Endothelial cell (in vitro differentiated cells): ENCODE results near the gene LYZL4. TPM values are rescaled to one million over a fixed set of nuclear protein-coding genes. Genes with fewer than 3 reads are reported as not detected.

Experiments
- DNase-seq: peaks from one replicate; pipeline ENCODE4 v3.0.0; 2021; ENCODE audit warnings: low spot score
- H3K27ac Mint-ChIP-seq: one replicate; pipeline ENCODE4 v1.8.0; 2021; ENCODE audit warnings: mixed read lengths, inconsistent platforms; ENCODE audit not compliant: unreplicated experiment
- H3K27me3 Mint-ChIP-seq: one replicate; pipeline ENCODE4 v1.8.0; 2021; ENCODE audit warnings: mild to moderate bottlenecking, moderate library complexity, mixed read lengths, inconsistent platforms; ENCODE audit not compliant: unreplicated experiment
- H3K36me3 Mint-ChIP-seq: one replicate; pipeline ENCODE4 v1.8.0; 2021; ENCODE audit warnings: mild to moderate bottlenecking, low read depth, mixed read lengths, inconsistent platforms; ENCODE audit not compliant: unreplicated experiment
- H3K4me1 Mint-ChIP-seq: one replicate; pipeline ENCODE4 v1.8.0; 2021; ENCODE audit warnings: mild to moderate bottlenecking, mixed read lengths, inconsistent platforms; ENCODE audit not compliant: unreplicated experiment
- H3K4me3 Mint-ChIP-seq: one replicate; pipeline ENCODE4 v1.8.0; 2021; ENCODE audit warnings: mild to moderate bottlenecking, mixed read lengths, inconsistent platforms; ENCODE audit not compliant: unreplicated experiment
- H3K9me3 Mint-ChIP-seq: one replicate; pipeline ENCODE4 v1.8.0; 2021; ENCODE audit warnings: mixed read lengths, inconsistent platforms; ENCODE audit not compliant: unreplicated experiment
- total RNA-seq: library from RNA; stranded (reverse); fragmentation: NEBNext Ultra II Directional; extraction: Animal tissue kit (Norgen Biotek cat#: 25700); gene quantifications from one replicate; pipeline ENCODE4 v1.2.1, GENCODE V29; 2021; ENCODE audit not compliant: unreplicated experiment
- TF ChIP-seq, protein P1 (sequence below): fragments of 200-600 bp; sonication (generic); IDR thresholded peaks from one replicate; pipeline ENCODE4 v1.5.0; 2021; ENCODE audit warnings: antibody characterized with exemption; ENCODE audit not compliant: unreplicated experiment

LYZL4 gene
- total RNA-seq, 1 donor from 2014 or later: not detected

DNA sequence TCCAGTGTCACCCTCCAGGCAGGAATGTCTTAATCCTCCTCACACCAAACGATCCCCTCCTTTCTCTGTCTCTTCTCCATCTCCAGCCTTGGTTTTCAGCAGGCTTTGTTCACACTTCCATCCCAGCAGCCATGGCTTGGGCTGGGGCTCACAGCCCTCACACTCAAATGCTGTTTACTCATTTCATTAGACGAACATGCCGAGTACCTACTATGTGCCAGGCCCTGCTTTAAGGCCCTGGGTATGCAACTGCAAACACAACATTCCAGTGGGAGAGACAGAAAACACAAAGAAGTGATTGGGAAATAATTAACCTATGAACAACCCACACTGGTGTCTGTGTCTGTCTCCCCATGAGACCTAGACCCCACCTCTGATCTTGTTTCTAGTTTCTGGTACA lies 43.9 kb downstream of the LYZL4 start:
- Mint-ChIP-seq H3K36me3 (no peaks in the 10 kb centered on the region), H3K4me3 (no peak overlapping the region), H3K9me3 (no peaks in the 10 kb centered on the region), H3K4me1 (peaks cover 2% of the 10 kb centered on the region), H3K27ac (no peak overlapping the region), H3K27me3 (peaks cover 4% of the 10 kb centered on the region)
- DNase-seq: no peak
- TF ChIP-seq, protein P1, sequence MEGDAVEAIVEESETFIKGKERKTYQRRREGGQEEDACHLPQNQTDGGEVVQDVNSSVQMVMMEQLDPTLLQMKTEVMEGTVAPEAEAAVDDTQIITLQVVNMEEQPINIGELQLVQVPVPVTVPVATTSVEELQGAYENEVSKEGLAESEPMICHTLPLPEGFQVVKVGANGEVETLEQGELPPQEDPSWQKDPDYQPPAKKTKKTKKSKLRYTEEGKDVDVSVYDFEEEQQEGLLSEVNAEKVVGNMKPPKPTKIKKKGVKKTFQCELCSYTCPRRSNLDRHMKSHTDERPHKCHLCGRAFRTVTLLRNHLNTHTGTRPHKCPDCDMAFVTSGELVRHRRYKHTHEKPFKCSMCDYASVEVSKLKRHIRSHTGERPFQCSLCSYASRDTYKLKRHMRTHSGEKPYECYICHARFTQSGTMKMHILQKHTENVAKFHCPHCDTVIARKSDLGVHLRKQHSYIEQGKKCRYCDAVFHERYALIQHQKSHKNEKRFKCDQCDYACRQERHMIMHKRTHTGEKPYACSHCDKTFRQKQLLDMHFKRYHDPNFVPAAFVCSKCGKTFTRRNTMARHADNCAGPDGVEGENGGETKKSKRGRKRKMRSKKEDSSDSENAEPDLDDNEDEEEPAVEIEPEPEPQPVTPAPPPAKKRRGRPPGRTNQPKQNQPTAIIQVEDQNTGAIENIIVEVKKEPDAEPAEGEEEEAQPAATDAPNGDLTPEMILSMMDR: no peak

DNA sequence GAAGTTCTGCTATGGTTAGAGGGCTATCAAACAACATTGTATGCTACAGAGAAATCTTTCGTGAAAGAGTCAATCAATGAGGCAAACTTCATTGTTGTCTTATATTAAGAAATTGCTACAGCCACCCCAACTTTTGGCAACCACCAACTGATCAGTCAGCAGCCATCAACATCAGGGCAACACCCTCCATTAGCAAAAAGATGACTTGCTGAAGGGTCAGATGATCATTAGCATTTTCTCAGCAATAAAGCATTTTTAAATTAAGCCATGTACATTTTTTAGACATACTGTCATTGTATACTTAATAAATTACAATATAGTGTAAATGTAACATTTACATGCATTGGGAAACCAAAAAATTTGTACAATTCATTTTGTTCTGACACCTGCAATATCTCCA lies 53.1 kb downstream of the LYZL4 start:
- H3K36me3 Mint-ChIP-seq: no peaks in the 10 kb centered on the region
- peaks cover 2% of the 10 kb centered on the region for H3K27me3 Mint-ChIP-seq
- no peak for DNase-seq
- TF ChIP-seq, protein P1: no peak
- no peak overlapping the region for H3K27ac Mint-ChIP-seq
- H3K4me1 Mint-ChIP-seq: peaks cover 4% of the 10 kb centered on the region
- no peaks in the 10 kb centered on the region for H3K9me3 Mint-ChIP-seq
- H3K4me3 Mint-ChIP-seq: no peak overlapping the region

DNA sequence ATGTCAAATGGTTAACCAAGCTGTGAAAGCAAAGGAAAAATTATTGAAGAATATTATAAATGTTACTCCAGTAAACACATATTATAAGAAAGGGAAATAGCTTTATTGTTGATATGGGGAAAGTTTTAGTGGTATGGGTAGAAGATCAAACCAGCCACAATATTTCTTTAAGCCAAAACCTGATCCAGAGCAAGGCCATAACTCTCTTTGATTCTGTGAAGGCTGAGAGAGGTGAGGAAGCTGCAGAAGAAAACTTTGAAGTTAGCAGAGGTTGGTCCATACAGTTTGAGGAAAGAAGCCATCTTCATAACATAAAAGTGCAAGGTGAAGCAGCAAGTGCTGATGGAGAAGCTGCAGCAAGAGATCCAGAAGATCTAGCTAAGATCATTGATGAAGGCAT lies 54.8 kb downstream of the LYZL4 start:
- TF ChIP-seq, protein P1: no peak
- H3K36me3 Mint-ChIP-seq: no peaks in the 10 kb centered on the region
- H3K4me3 Mint-ChIP-seq: no peak overlapping the region
- no peak overlapping the region for H3K27ac Mint-ChIP-seq
- H3K9me3 Mint-ChIP-seq: no peaks in the 10 kb centered on the region
- DNase-seq: no peak
- peaks cover 2% of the 10 kb centered on the region for H3K27me3 Mint-ChIP-seq
- H3K4me1 Mint-ChIP-seq: peaks cover 4% of the 10 kb centered on the region

DNA sequence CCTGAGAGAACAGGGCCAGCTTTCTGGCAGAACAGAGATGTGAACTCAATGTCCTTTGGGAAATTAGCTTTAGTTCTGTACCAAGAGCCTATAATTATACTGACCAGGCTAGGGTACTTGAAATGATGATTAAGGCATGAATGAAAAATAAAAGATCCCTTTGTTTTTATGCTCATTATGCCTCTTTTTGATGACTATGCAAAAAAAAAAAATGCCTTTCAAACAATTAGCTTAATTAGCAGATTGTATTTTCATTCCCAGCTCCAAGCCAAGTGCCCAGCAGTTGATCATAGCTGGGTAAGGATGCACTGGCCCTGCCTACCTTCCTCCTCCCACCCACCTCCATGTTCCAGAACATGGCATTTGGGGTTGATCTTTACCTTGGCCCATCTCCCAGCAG lies 56.8 kb downstream of the LYZL4 start:
- TF ChIP-seq, protein P1: no peak
- peaks cover 4% of the 10 kb centered on the region for H3K27me3 Mint-ChIP-seq
- no peaks in the 10 kb centered on the region for H3K36me3 Mint-ChIP-seq
- H3K27ac Mint-ChIP-seq: no peak overlapping the region
- no peak for DNase-seq
- H3K4me1 Mint-ChIP-seq: peaks cover 4% of the 10 kb centered on the region
- H3K9me3 Mint-ChIP-seq: no peaks in the 10 kb centered on the region
- H3K4me3 Mint-ChIP-seq: no peak overlapping the region

DNA sequence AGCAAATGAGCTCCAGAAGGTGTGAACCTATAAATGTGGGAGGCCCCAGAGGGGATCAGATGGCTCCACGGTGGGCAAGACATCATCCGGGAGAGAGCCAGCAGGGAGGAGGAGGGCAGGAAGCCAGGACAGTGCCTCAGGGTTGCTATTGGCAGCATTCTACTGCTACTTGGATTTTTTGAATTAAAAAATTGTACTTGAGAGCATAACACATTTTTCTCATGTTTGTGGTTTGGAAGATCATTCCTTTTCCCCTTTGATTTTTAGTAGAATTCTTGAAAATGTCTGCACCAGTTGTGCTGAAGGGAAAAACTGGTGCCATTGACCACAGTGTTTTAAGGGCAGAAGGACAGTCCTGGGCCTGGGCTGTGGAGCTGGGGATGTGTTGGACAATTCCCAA lies 59.2 kb downstream of the LYZL4 start:
- DNase-seq: no peak
- Mint-ChIP-seq H3K36me3 (no peaks in the 10 kb centered on the region), H3K4me3 (no peak overlapping the region), H3K27me3 (peaks cover 4% of the 10 kb centered on the region), H3K27ac (no peak overlapping the region), H3K4me1 (no peaks in the 10 kb centered on the region), H3K9me3 (no peaks in the 10 kb centered on the region)
- TF ChIP-seq, protein P1: no peak
